Mesothelial cell of epicardium (in vitro differentiated cells): Measurements from ENCODE around the gene WDHD1. TPM values are rescaled to one million over a fixed set of nuclear protein-coding genes. Genes with fewer than 3 reads are reported as not detected.
"Not testable (repeated sequence)": the region's sequence is repeated elsewhere in the genome, so short reads cannot be mapped to it uniquely, and the experiment has no call there.

Source experiments
- DNase-seq, 2 experiments: peaks; one replicate each; pipeline ENCODE4 v3.0.0; 2021; ENCODE audit warnings: low spot score in 2 of 2; ENCODE audit not compliant: unreplicated experiment in 2 of 2
- H3K27ac Mint-ChIP-seq: 2 replicates; pipeline ENCODE4 v1.8.0; 2021; ENCODE audit warnings: mixed read lengths
- H3K27me3 Mint-ChIP-seq: 2 replicates; pipeline ENCODE4 v1.8.0; 2021; ENCODE audit warnings: low read depth, mixed read lengths
- H3K36me3 Mint-ChIP-seq: 2 replicates; pipeline ENCODE4 v1.8.0; 2021; ENCODE audit warnings: mixed read lengths
- H3K4me1 Mint-ChIP-seq: 2 replicates; pipeline ENCODE4 v1.8.0; 2021; ENCODE audit warnings: mixed read lengths
- H3K4me3 Mint-ChIP-seq: 2 replicates; pipeline ENCODE4 v1.8.0; 2021; ENCODE audit warnings: mild to moderate bottlenecking, moderate library complexity, mixed read lengths
- H3K9me3 Mint-ChIP-seq: 2 replicates; pipeline ENCODE4 v1.8.0; 2021; ENCODE audit warnings: mixed read lengths
- total RNA-seq: library from RNA; stranded (reverse); gene quantifications from 3 replicates; pipeline ENCODE4 v1.2.1, GENCODE V29; 2021
- TF ChIP-seq, protein P1 (sequence below): fragments of 200-600 bp; sonication (generic); IDR thresholded peaks from one replicate; pipeline ENCODE4 v1.5.0; 2021; ENCODE audit warnings: antibody characterized with exemption; ENCODE audit not compliant: unreplicated experiment

WDHD1 gene
- total RNA-seq, 1 donor from 2014 or later: 15.5 TPM

DNA sequence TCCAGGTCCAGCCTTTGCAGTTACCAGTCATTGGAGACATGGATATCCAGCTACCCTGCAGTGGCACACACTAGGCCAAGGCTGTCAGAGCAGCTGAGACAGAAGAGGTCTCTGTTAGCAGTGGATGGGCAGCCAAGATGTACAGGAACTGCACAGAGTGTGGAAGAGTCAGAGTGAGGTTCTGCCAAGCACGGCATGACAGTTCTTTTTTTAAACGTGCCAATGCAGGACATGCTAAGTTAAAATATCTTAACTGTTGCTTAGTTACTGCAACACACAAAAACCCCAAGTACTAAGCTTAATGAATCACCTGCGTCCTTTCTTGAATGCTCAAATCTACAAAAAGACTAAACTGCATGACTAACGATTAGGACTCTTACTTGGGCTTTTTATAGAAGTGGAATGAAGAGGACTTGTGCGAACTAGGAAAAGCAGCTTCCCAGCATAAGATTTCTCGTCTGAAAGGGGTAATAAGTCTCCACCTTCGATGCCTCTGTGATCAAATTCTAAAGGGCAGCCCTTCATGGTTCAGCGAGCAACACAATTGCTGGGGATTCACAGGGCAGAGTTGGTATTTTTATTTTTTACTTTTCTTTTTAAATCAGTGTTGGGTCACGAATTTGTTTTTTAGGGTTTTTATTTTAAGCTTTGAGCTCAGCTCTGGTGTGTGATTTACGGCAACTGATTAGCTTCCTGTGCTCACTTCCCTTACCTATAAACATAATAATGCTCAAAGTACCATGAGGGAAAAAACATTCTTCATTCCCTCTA is 45.2 kb upstream of the WDHD1 start:
- no peak for DNase-seq
- peaks cover 30% of the 10 kb centered on the region for H3K4me1 Mint-ChIP-seq
- peaks cover 10% of the 10 kb centered on the region for H3K36me3 Mint-ChIP-seq

DNA sequence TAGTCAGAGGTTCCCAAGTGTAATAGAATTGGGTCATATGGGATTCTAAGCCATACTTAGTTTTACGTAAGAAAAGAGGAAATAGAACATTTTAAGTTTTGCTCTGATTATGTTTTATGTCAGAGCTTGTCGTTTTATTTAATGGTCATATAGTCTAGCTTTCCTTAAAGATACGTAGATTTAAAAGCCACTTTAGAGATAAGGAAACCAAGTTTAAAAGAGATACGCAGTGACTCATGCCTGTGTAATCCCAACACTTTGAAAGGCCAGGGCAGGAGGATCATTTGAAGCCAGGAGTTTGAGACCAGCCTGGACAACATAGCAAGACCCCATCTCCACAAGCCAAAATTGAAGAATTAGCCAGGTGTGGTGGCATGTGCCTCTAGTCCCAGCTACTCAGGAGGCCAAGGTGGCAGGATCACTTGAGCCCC is 44.1 kb upstream of the WDHD1 start:
- Mint-ChIP-seq H3K27me3 (no peaks in the 10 kb centered on the region), H3K4me3 (no peak overlapping the region), H3K4me1 (peaks cover 30% of the 10 kb centered on the region), H3K27ac (peak overlapping the region; percentile 34), H3K36me3 (peaks cover 16% of the 10 kb centered on the region), H3K9me3 (no peaks in the 10 kb centered on the region)
- TF ChIP-seq, protein P1, sequence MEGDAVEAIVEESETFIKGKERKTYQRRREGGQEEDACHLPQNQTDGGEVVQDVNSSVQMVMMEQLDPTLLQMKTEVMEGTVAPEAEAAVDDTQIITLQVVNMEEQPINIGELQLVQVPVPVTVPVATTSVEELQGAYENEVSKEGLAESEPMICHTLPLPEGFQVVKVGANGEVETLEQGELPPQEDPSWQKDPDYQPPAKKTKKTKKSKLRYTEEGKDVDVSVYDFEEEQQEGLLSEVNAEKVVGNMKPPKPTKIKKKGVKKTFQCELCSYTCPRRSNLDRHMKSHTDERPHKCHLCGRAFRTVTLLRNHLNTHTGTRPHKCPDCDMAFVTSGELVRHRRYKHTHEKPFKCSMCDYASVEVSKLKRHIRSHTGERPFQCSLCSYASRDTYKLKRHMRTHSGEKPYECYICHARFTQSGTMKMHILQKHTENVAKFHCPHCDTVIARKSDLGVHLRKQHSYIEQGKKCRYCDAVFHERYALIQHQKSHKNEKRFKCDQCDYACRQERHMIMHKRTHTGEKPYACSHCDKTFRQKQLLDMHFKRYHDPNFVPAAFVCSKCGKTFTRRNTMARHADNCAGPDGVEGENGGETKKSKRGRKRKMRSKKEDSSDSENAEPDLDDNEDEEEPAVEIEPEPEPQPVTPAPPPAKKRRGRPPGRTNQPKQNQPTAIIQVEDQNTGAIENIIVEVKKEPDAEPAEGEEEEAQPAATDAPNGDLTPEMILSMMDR: no peak
- DNase-seq: no peak

More for the DNA sequence above, 45.2 kb upstream of the WDHD1 start:
- Mint-ChIP-seq H3K27ac (peak overlapping the region; percentile 6), H3K27me3 (no peaks in the 10 kb centered on the region), H3K4me3 (no peak overlapping the region), H3K9me3 (no peaks in the 10 kb centered on the region)
- TF ChIP-seq, protein P1: no peak

DNA sequence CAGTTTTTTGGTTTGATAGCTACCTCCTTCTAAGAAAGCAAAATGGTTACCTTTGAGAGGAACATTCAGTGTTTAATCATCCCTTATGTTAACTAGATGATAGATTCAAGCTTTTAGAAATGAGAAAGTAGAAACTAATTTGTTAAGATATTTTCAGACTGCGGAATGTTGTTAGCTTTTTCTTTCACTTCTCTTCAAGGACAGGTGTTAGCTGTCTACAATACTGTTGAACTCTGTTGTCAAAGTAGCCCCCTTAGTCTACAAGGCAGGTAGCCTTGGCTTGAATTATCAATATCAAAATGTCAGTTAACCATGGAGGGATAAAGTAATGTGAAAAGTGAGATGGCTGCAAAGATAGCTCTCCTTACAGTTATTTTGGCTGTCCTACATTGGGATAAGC is 39.3 kb upstream of the WDHD1 start:
- no peaks in the 10 kb centered on the region for H3K27me3 Mint-ChIP-seq
- peaks cover 29% of the 10 kb centered on the region for H3K36me3 Mint-ChIP-seq
- DNase-seq: no peak
- H3K4me3 Mint-ChIP-seq: no peak overlapping the region
- H3K27ac Mint-ChIP-seq: no peak overlapping the region
- H3K9me3 Mint-ChIP-seq: no peaks in the 10 kb centered on the region
- TF ChIP-seq, protein P1: no peak
- peaks cover 9% of the 10 kb centered on the region for H3K4me1 Mint-ChIP-seq

DNA sequence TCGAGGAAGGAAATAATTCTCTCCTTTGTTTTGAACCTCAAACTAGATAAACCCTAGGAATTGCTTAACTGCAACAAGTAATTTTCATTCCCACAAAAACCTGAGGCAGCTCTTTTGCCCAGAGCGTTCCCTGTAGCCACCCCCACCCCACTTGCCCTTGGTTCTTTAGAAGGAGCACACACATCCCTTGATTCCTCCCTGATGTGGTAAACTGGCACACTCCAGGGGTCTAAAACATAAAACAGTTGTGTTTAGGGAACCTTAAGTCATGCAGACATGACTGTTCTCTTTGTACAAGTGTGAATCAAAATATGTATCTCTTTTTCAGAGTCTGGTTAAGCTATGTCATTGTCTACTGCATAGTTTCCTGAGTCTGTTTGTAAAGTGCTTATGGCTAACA is 38.5 kb upstream of the WDHD1 start:
- DNase-seq: no peak
- H3K27ac Mint-ChIP-seq: peak overlapping the region; percentile 56
- H3K36me3 Mint-ChIP-seq: peaks cover 34% of the 10 kb centered on the region
- H3K4me1 Mint-ChIP-seq: peaks cover 3% of the 10 kb centered on the region
- no peaks in the 10 kb centered on the region for H3K27me3 Mint-ChIP-seq
- no peak overlapping the region for H3K4me3 Mint-ChIP-seq
- H3K9me3 Mint-ChIP-seq: no peaks in the 10 kb centered on the region
- TF ChIP-seq, protein P1: no peak

DNA sequence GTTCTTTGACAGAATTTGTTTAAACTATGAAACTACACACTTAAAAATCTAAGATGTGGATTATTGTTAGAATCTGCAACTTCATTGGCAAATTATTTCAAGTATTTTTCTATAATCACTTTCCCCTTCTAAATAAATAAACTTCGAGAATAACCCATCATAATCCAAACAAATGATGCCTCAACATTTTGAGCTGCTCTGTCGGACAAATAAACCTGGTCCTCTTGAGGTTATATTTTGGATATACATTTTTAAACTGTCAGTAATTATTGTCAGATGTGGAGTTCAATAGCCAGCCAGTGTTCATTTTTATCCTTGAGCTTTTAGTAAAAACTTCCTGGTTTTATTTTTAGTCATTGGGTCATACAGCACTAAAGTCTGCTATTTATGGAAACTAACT is 38.0 kb upstream of the WDHD1 start:
- peaks cover 35% of the 10 kb centered on the region for H3K36me3 Mint-ChIP-seq

DNA sequence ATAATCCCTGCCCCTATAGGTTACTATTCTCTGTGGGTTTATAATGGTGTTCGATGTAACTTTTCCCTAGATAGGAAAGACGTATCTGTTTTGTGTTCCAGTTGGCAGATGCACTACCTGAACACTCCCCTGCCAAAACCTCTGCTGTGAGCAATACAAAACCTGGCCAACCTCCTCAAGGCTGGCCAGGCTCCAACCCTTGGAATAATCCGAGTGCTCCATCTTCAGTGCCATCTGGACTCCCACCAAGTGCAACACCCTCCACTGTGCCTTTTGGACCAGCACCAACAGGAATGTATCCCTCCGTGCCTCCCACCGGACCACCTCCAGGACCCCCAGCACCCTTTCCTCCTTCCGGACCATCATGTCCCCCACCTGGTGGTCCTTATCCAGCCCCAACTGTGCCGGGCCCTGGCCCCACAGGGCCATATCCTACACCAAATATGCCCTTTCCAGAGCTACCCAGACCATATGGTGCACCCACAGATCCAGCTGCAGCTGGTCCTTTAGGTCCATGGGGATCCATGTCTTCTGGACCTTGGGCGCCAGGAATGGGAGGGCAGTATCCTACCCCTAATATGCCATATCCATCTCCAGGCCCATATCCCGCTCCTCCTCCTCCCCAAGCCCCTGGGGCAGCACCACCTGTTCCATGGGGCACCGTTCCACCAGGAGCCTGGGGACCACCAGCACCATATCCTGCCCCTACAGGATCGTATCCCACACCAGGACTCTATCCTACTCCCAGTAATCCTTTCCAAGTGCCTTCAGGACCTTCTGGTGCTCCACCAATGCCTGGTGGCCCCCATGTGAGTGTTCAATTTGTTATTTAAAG is 35.8 kb upstream of the WDHD1 start:
- Mint-ChIP-seq H3K27me3 (no peaks in the 10 kb centered on the region), H3K4me1 (peaks cover 3% of the 10 kb centered on the region), H3K27ac (peak overlapping the region; percentile 30), H3K9me3 (peaks cover 8% of the 10 kb centered on the region), H3K36me3 (peaks cover 42% of the 10 kb centered on the region), H3K4me3 (no peak overlapping the region)
- TF ChIP-seq, protein P1: no peak
- DNase-seq: no peak

More for the DNA sequence above, 38.0 kb upstream of the WDHD1 start:
- not testable (repeated sequence) for H3K27me3 Mint-ChIP-seq, H3K4me1 Mint-ChIP-seq, DNase-seq, H3K4me3 Mint-ChIP-seq, H3K9me3 Mint-ChIP-seq
- peak overlapping the region; percentile 82 for H3K27ac Mint-ChIP-seq
